ENCODE results near the gene TUBB3.

- TF ChIP-seq CTCF (conservative IDR thresholded peaks at IDR 0.05) = no peak
- no peak for TF ChIP-seq EZH2 (IDR thresholded peaks at IDR 0.05; ENCODE audit: low read depth)
Observed at GRCh38 chr16:89952049-89952448, 28.9 kb downstream of the TUBB3 start.

Measured in PC-9 (cell line).